Measurements from ENCODE around the gene SPATA13.
A peak's percentile ranks its signal among the peaks of the same experiment; 100 is the strongest.
"Not testable (repeated sequence)": the region's sequence is repeated elsewhere in the genome, so short reads cannot be mapped to it uniquely, and the experiment has no call there.

Gene SPATA13

DNA sequence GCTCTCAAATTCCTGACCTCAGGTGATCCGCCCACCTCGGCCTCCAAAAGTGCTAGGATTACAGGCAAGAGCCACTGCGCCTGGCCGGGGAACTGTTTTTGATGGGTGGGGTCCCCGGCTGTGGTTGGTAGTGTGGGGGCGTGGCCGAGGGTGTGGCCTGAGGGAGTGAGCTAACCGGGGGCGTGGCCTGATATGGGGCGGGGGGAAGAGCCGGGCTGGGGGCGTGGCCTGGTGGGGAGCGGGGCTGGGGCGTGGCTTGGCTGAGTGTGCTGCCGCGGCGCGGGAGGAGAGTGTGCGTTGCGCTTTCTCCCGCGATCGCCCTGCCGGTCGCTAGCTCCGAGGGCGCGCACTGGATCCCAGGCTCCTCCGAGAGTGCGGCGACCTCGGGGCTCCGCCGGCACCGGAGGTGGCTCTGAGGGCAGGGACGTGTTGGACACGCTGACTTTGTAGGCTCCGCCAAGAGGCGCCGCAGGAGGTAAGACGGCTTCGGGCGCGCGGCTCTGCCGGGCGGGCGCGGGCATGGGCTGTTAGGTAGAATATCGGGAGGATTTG lies at the start of gene SPATA13:
Gene SPATA13, plus strand, starts transcription at position 263 of the 552 bp plus-strand sequence. CDS start 62,210 bp downstream, outside the sequence.
- in situ Hi-C loops (cut with HindIII; ENCODE audit: low pct_ligation_motif_present, low pct_unique_long_range_greater_than_20kb, low sequenced_read_pairs) = no loop called here
- peak; percentile 83 for DNase-seq

DNA sequence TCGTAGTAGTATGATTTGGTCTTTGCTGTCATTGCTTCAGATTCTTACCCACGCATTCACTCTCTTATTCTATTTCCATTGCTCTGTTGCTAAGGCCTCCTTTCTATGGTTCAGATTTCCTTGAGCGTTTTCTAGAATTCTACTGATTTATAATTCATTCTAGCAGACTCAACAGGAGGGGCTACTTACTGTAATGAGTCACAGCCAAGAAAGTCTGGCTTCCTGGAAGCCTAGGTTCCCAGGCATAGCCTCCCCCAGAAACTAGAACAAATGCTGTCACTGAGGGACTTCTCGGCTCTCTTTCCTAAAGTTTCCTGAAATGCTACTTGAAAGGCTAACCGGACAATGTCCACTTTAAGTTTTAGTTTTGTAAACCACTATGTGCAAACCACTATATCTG lies 47.7 kb upstream of the SPATA13 start:
- in situ Hi-C loops (cut with HindIII; ENCODE audit: low pct_ligation_motif_present, low pct_unique_long_range_greater_than_20kb, low sequenced_read_pairs) = no loop called here
- DNase-seq = no peak

DNA sequence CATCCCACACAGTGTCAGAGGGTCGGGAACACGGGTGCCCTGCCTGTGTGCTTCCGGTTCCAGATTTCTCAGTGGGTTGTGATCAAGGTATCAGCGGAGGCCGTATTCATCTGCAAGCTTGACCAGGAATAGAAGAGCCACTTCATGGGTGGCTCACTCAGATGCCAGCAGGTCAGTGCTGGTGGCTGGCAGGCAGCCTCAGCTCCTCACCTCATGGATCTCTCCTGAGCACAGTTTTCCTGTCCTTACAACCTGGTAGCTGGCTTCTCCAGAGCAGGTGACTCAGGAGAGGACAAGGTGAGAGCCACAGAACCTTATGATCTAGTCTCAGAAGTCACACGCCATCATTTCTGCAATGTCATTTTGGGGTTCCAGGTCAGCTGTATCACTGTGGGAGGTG lies 44.8 kb upstream of the SPATA13 start:
- in situ Hi-C loops (cut with HindIII; ENCODE audit: low pct_ligation_motif_present, low pct_unique_long_range_greater_than_20kb, low sequenced_read_pairs) = no loop called here
- no peak for DNase-seq

- in situ Hi-C loops (cut with HindIII; ENCODE audit: low pct_ligation_motif_present, low pct_unique_long_range_greater_than_20kb, low sequenced_read_pairs) = no loop called here
- no peak for DNase-seq
These were observed 44.4 kb upstream of the SPATA13 start for GRCh38 chr13:24116131-24116530.

DNA sequence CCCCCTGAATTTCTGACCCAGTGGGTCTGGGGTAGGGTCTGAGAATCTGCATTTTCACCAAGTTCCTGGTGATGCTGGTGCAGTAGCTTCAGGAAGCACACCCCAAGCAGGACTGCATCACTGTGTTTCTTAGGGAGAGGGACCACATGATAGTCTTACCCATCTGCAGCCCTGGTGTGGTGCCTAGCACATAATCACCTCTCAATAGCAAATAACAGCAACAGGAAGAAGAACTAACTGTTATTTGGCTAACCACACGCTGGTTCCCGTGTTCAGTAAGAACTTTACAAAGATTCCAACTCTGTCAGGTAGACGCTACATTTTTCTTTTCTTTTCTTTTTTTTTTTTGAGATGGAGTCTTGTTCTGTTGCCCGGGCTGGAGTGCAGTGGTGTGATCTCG lies 41.9 kb upstream of the SPATA13 start:
- in situ Hi-C loops (cut with HindIII; ENCODE audit: low pct_ligation_motif_present, low pct_unique_long_range_greater_than_20kb, low sequenced_read_pairs) = no loop called here
- DNase-seq = no peak

DNA sequence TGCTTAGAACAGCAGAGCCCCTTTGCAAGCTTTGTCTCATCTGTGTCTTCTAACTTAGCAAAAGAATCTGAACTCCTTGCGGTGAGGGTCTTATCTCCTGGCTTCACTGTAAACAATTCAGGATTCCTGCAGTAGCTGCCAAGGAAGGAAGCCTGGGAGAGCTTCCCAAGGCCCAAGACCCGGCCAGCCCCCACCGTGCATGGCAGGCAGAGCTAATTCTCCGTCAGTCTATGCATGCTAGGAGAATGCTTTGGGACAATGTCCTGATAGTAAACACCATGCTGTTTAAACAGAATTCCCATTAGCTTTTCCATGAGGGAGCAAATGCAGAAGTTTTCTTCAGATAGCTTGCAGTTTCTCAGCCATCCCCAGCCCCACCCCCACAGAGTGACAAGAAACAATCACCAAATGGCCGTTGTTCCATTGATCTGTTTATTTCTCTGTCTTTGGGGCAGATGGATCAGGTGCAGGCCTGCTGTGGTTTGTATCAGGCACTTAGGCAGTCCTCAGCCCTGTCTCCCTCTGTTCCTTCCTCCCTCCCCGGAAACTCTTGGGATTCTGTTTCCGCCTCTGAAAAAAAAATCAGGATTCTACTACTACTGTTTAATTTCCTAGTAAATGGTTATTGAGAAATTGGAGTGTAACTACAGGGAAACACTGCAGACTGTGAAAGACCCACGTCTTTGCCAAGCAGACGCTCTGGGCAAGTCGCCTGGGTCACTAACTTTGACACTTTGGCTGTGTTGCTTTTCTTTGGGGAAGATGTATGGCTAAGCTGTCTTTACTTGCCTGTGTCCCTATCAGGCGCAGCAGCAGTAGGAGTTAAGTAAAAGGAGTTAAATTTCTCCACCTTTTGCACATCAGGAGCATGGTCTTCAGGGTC lies 40.7 kb upstream of the SPATA13 start:
- DNase-seq = no peak
- in situ Hi-C loops (cut with HindIII; ENCODE audit: low pct_ligation_motif_present, low pct_unique_long_range_greater_than_20kb, low sequenced_read_pairs) = no loop called here

- in situ Hi-C loops (cut with HindIII; ENCODE audit: low pct_ligation_motif_present, low pct_unique_long_range_greater_than_20kb, low sequenced_read_pairs); DNase-seq: not testable (repeated sequence)
These were observed 38.5 kb upstream of the SPATA13 start for GRCh38 chr13:24122045-24122444.

- in situ Hi-C loops (cut with HindIII; ENCODE audit: low pct_ligation_motif_present, low pct_unique_long_range_greater_than_20kb, low sequenced_read_pairs) = no loop called here
- no peak for DNase-seq
These were observed 38.0 kb upstream of the SPATA13 start for GRCh38 chr13:24122569-24122968.

DNA sequence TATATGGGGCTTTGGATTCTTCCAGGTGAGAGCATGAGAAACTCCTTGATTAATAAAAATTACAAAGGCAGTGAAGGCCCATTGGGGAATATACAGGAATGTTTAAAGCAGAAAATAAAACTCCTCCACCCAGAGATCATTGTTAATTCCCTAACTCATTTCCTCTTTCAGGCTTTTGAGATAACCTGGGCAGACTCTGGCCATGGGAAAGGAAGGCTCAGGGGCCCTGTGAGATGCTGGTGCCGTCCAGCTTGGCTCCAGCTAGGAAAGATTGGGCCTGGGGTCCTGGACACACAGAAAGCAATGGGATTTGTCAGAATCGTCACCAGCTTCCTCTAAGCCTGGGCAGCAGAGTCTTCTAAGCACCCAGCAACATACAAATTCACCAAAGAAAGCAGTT lies 36.8 kb upstream of the SPATA13 start:
- DNase-seq = no peak
- in situ Hi-C loops (cut with HindIII; ENCODE audit: low pct_ligation_motif_present, low pct_unique_long_range_greater_than_20kb, low sequenced_read_pairs) = no loop called here

GRCh38 chr13:24124789-24125476 lies 35.6 kb upstream of the SPATA13 start:
- no peak for DNase-seq
- in situ Hi-C loops (cut with HindIII; ENCODE audit: low pct_ligation_motif_present, low pct_unique_long_range_greater_than_20kb, low sequenced_read_pairs) = no loop called here

GRCh38 chr13:24127116-24127631 lies 33.3 kb upstream of the SPATA13 start:
- in situ Hi-C loops (cut with HindIII; ENCODE audit: low pct_ligation_motif_present, low pct_unique_long_range_greater_than_20kb, low sequenced_read_pairs) = no loop called here
- no peak for DNase-seq

DNA sequence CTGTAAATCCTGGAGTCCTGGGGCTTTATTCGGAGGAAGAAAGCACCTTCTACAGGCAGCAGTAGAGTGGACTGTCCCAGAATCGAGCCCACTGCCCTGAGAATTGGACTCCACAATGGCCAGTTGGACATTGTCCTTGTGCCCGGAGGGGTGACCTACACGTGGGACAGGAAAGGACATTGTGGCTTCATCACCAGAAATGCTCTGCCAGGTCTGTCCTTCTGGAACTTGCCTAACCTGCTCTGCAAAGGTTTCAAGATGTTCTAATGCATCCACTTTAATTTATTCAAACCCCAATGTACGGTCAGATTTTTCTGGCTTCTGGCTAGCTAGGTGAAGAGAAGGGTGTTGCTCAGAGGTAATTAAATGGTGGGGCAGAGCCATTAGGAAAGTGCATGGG lies 32.4 kb upstream of the SPATA13 start:
- no peak for DNase-seq
- in situ Hi-C loops (cut with HindIII; ENCODE audit: low pct_ligation_motif_present, low pct_unique_long_range_greater_than_20kb, low sequenced_read_pairs) = no loop called here

GRCh38 chr13:24128962-24129361 lies 31.6 kb upstream of the SPATA13 start:
- in situ Hi-C loops (cut with HindIII; ENCODE audit: low pct_ligation_motif_present, low pct_unique_long_range_greater_than_20kb, low sequenced_read_pairs) = no loop called here
- DNase-seq = no peak

GRCh38 chr13:24129914-24130774 lies 30.4 kb upstream of the SPATA13 start:
- in situ Hi-C loops (cut with HindIII; ENCODE audit: low pct_ligation_motif_present, low pct_unique_long_range_greater_than_20kb, low sequenced_read_pairs) = no loop called here
- DNase-seq = no peak

DNA sequence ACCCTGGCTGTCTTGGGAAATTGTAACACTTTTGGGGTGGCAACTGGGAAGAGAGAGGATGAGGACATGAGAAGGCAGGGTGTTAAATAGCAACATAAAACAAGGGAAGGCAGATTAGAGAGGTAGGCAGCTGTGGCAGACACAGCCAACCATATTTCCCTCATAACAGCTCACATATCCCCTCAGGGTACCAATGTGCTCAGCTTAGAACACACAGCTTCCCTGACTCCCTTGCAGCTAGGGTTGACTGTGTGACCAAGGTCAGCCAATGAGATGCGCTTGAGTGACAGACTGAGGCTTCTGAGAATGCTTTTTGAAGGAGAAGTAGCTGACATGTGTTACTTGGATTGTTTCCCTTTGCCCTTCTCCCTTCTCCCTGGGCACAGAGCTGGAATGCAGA lies 28.8 kb upstream of the SPATA13 start:
- in situ Hi-C loops (cut with HindIII; ENCODE audit: low pct_ligation_motif_present, low pct_unique_long_range_greater_than_20kb, low sequenced_read_pairs) = no loop called here
- no peak for DNase-seq

GRCh38 chr13:24133021-24133795 lies 27.3 kb upstream of the SPATA13 start:
- in situ Hi-C loops (cut with HindIII; ENCODE audit: low pct_ligation_motif_present, low pct_unique_long_range_greater_than_20kb, low sequenced_read_pairs) = no loop called here
- no peak for DNase-seq

DNA sequence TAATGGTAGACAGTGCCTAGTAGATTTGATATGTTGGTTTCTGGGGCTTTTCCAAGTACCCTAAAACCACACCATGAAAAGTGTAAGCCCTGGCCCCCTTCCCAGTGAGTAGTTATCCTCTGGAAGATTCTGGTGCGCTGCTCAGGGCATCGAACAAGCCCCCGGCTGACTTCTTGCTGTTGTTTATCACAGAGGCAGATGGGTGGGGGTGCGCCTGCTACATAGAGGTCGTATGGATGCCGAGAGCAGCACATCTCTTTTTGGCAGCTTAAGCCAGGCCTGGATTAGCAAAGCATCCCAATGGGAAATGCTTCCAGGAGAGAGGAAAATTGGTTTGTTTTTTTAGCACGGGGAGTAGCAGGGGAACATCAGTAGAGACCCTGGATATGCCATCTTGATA lies 26.3 kb upstream of the SPATA13 start:
- no peak for DNase-seq
- in situ Hi-C loops (cut with HindIII; ENCODE audit: low pct_ligation_motif_present, low pct_unique_long_range_greater_than_20kb, low sequenced_read_pairs) = no loop called here

GRCh38 chr13:24134757-24135156 lies 25.8 kb upstream of the SPATA13 start:
- DNase-seq = no peak
- in situ Hi-C loops (cut with HindIII; ENCODE audit: low pct_ligation_motif_present, low pct_unique_long_range_greater_than_20kb, low sequenced_read_pairs) = no loop called here

All from ACHN (cell line).